ENCODE measurements around the gene ESRRB. TPM values are rescaled to one million over a fixed set of nuclear protein-coding genes. Genes with fewer than 3 reads are reported as not detected.

Gene ESRRB
- total RNA-seq, 3 donors from 2014 or later, result 0.11 TPM; not detected in 2

DNA sequence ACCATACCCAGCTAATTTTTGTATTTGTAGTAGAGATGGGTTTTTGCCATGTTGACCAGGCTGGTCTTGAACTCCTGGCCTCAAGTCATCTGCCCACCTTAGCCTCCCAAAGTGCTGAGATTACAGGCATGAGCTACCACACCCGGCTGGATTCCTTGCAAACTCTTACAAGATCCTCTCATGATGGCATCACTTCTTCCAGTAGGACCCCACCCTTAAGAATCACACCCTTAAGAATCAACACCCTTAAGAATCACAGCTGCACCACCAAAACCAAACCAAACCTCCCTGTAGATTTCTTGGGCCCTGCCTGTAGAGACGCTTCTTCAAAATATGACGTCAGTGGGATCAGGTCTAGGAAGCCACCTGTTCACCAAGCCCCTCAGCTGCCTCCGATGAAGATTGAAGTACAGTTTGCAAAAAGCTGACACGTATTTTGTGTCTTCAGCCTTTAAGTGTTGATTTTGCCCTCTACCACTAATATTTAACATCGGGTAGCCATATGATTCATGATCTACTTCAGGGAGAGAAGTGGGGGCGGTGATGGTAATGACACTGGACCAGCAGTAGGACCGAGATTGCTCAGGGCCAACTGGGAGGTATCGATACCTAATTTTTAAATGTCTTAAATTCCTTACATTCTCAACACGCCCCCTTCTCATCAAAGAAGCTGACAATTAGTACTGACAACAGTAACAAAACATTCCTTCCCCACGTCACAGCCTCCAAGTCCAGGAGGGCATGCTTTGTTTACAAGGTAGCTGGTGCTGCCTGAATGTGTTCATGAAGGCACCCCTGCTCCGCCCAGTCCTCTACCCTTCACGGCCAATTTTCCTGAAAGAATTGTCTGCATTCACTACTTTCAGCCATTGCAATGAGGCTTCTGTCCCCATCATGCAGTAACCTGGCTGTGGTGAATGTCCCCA is 57.2 kb downstream of the ESRRB start:
- Mint-ChIP-seq H3K27me3 (ENCODE audit: low read depth) (peaks cover 13% of the 10 kb centered on the region), H3K4me1 (ENCODE audit: low read depth) (no peaks in the 10 kb centered on the region), H3K36me3 (ENCODE audit: insufficient read depth) (no peaks in the 10 kb centered on the region), H3K4me3 (no peak overlapping the region), H3K9me3 (no peaks in the 10 kb centered on the region)
- ATAC-seq (no peak), DNase-seq (no peak)

DNA sequence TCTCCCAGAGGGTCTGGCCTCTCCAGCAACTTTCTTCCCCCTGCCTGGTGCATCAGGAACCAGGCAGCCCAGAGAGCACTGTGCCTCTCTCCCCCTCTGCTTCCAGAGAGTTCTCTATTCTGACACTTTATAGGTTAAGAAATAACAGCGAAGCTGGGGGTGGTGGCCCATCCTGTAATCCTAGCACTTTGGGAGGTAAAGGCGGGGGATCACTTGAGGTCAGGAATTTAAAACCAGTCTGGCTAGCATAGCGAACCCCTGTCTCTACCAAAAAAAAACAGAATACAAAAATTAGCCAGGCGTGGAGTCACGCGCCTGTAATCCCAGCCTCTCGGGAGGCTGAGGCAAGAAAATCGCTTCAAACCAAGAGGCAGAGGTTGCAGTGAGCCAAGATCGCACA is 58.3 kb downstream of the ESRRB start:
- ATAC-seq (no peak), DNase-seq (no peak)
- Mint-ChIP-seq H3K4me3 (no peak overlapping the region), H3K4me1 (ENCODE audit: low read depth) (no peaks in the 10 kb centered on the region), H3K36me3 (ENCODE audit: insufficient read depth) (no peaks in the 10 kb centered on the region), H3K27me3 (ENCODE audit: low read depth) (peaks cover 13% of the 10 kb centered on the region), H3K9me3 (no peaks in the 10 kb centered on the region)

DNA sequence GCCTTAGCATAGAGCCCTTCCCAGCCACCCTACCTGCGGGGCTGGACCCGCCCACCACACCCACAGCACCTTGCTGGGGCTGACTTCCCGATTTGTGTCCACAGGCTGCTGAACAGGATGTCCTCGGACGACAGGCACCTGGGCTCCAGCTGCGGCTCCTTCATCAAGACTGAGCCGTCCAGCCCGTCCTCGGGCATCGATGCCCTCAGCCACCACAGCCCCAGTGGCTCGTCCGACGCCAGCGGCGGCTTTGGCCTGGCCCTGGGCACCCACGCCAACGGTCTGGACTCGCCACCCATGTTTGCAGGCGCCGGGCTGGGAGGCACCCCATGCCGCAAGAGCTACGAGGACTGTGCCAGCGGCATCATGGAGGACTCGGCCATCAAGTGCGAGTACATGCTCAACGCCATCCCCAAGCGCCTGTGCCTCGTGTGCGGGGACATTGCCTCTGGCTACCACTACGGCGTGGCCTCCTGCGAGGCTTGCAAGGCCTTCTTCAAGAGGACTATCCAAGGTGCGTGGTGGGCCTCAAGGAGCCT is 63.4 kb downstream of the ESRRB start:
- Mint-ChIP-seq H3K4me3 (no peak overlapping the region), H3K36me3 (ENCODE audit: insufficient read depth) (no peaks in the 10 kb centered on the region)

DNA sequence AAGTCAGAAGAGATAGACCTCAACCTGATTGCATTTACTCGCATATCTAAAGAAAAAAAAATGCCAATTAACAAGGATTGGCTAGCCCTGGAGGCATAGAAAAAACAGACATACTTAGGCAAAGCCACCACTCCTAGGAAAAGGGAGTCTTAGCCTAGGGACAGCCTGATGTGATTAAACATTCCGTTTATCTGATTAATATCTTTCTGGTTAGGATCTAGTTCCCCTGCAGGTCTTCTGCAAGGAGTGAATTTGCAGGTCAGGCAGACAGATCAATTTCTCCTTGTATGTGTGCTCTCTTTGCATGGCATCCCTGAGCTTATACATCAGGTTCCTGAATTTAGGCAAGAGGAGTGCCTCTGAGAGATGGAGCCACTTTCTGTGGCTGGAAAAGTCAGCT is 70.5 kb downstream of the ESRRB start:
- DNase-seq (no peak), ATAC-seq (no peak)
- no peak overlapping the region for H3K4me3 Mint-ChIP-seq
- H3K9me3 Mint-ChIP-seq, result no peaks in the 10 kb centered on the region
- peaks cover 7% of the 10 kb centered on the region for H3K27me3 Mint-ChIP-seq (ENCODE audit: low read depth)
- no peaks in the 10 kb centered on the region for H3K4me1 Mint-ChIP-seq (ENCODE audit: low read depth)
- no peaks in the 10 kb centered on the region for H3K36me3 Mint-ChIP-seq (ENCODE audit: insufficient read depth)

More for the DNA sequence above, 63.4 kb downstream of the ESRRB start:
- no peaks in the 10 kb centered on the region for H3K4me1 Mint-ChIP-seq (ENCODE audit: low read depth)
- H3K9me3 Mint-ChIP-seq, result no peaks in the 10 kb centered on the region
- ATAC-seq, result no peak
- no peak for DNase-seq
- H3K27me3 Mint-ChIP-seq (ENCODE audit: low read depth), result peaks cover 9% of the 10 kb centered on the region

DNA sequence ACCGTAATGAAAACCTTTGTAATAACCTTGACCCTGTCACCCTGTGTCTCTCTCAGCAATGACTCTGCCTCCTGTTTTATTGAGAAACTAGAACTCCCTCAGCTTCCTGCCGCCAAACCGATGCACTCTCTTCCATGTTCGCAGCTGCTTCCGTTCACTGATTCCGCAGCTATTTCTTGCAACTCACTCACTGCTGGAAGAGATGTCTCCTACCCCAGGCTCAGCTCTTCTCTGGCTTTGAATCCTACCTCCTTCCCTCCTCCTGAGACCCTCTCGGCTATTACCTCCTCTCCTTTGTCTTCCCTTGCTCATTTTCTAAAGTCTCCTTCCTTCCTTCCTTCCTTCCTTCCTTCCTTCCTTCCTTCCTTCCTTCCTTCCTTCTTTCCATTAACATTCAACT is 71.0 kb downstream of the ESRRB start:
- Mint-ChIP-seq H3K4me1 (ENCODE audit: low read depth) (no peaks in the 10 kb centered on the region), H3K4me3 (no peak overlapping the region), H3K36me3 (ENCODE audit: insufficient read depth) (no peaks in the 10 kb centered on the region), H3K9me3 (no peaks in the 10 kb centered on the region), H3K27me3 (ENCODE audit: low read depth) (peaks cover 7% of the 10 kb centered on the region)
- ATAC-seq, result no peak
- DNase-seq, result no peak

DNA sequence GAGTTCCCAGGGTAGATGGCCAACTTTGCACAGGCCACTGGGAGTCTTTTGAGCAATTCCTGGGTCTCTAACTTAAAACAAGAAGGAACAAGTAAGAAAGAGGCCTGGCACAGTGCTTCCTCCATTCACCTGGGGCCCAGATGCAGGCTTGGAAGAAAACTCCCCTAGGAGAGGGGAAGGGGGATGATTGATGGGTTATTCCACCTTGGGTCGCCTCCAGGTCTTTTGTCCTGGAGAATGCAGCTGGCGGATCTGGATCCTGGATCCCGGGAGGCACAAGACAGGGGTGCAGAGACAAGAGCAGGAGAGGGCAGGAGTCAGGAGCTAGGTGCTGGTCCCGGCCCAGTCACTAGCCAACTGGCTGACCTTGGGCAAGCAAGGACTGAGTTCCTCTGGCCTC is 74.5 kb downstream of the ESRRB start:
- Mint-ChIP-seq H3K4me1 (ENCODE audit: low read depth) (no peaks in the 10 kb centered on the region), H3K27me3 (ENCODE audit: low read depth) (peaks cover 14% of the 10 kb centered on the region), H3K4me3 (no peak overlapping the region), H3K9me3 (no peaks in the 10 kb centered on the region), H3K36me3 (ENCODE audit: insufficient read depth) (no peaks in the 10 kb centered on the region)
- ATAC-seq (no peak), DNase-seq (no peak)

DNA sequence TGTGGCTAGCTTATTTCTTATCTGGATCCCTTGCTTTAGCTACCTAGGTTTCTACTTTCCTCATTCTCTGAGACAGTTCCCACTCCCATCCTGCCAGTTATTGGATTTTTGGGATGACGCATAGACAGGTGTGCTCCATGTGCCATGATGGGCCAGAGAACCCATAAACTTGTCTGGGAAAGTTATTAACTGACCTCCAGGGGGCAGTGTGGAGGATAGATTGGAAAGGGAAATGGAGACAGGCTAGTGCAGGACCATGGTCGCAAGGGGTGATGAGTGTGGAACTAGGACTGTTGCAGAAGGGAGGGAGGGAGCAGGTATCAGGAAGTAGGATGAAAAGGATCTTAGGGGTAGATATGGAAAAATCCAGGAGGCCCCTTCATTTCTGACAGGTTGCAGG is 80.3 kb downstream of the ESRRB start:
- no peaks in the 10 kb centered on the region for H3K36me3 Mint-ChIP-seq (ENCODE audit: insufficient read depth)
- H3K9me3 Mint-ChIP-seq, result no peaks in the 10 kb centered on the region
- H3K4me3 Mint-ChIP-seq, result no peak overlapping the region
- no peaks in the 10 kb centered on the region for H3K4me1 Mint-ChIP-seq (ENCODE audit: low read depth)
- DNase-seq (no peak), ATAC-seq (no peak)
- H3K27me3 Mint-ChIP-seq (ENCODE audit: low read depth), result peaks cover 10% of the 10 kb centered on the region

DNA sequence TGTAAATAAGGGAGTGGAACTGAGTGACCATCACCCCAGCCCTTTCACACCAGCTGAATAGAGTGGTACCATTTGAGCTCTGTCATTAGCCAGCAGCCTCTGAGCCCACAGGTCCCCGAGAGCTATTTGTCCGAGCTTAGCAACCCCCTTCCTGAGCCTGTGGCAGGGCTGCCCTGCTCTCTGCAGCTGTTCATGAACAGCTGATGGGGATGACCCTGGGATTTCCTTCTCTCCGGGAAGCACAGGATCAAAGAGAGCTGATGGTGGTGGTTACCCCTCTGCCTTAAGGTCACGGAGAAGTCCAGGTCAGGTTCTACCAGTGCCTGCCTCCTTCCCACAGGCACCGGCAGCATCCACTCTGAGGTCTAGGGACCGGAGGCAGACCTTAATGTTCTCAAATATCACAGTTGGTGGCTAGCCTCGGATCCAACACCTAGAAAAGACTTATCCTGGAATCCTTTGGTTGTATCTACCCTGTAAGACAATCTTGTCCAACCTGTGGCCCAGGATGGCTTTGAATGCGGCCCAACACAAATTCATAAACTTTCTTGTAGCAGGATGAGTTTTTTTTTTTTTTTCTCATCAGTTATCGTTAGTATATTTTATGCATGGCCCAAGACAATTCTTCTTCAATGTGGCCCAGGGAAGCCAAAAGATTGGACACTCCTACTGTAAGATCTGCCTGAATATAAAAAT is 81.1 kb downstream of the ESRRB start:
- Mint-ChIP-seq H3K4me3 (no peak overlapping the region), H3K9me3 (no peaks in the 10 kb centered on the region), H3K27me3 (ENCODE audit: low read depth) (peaks cover 10% of the 10 kb centered on the region), H3K36me3 (ENCODE audit: insufficient read depth) (no peaks in the 10 kb centered on the region), H3K4me1 (ENCODE audit: low read depth) (no peaks in the 10 kb centered on the region)
- ATAC-seq, result no peak
- DNase-seq, result no peak

DNA sequence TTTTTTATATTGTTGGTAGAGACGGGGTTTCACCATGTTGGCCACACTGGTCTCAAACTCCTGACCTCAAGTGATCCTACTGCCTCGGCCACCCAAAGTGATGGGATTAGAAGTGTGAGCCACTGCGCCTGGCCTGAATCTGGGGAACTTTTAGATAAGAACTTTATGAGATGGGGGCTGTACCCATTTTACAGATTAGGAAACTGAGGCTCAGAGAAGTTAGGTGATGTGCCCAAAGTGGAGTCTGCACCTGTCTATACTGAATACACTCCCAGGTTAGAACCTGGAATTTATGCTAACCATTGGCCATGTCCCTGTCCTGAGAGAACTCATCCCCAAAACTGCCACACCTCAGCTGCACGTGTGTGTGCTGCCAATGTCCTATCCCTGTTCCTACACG is 81.9 kb downstream of the ESRRB start:
- DNase-seq (no peak), ATAC-seq (no peak)
- Mint-ChIP-seq H3K9me3 (no peaks in the 10 kb centered on the region), H3K36me3 (ENCODE audit: insufficient read depth) (no peaks in the 10 kb centered on the region), H3K4me1 (ENCODE audit: low read depth) (no peaks in the 10 kb centered on the region), H3K27me3 (ENCODE audit: low read depth) (peaks cover 10% of the 10 kb centered on the region), H3K4me3 (no peak overlapping the region)

DNA sequence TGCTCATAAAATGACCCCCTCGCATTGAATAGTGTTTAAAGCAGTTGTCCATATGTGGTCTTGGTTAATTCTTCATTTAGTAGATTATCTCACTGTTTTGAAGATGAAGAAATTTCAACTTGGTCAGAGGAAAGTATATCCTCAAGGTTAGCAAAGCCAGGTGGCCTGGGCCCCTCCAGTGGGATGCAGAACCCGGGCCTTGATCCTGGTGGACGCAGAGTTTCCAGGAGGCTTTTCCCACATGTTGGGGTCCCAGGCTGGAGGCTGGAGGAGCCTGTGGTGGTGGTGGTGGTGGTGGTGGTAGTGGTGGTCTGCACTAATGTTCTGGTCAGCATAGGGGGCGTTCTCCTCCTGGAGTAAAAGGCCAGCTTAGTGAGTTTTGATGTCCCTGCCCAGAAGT is 85.9 kb downstream of the ESRRB start:
- no peaks in the 10 kb centered on the region for H3K36me3 Mint-ChIP-seq (ENCODE audit: insufficient read depth)
- H3K9me3 Mint-ChIP-seq, result no peaks in the 10 kb centered on the region
- H3K4me3 Mint-ChIP-seq, result no peak overlapping the region
- no peaks in the 10 kb centered on the region for H3K4me1 Mint-ChIP-seq (ENCODE audit: low read depth)
- ATAC-seq, result no peak
- no peaks in the 10 kb centered on the region for H3K27me3 Mint-ChIP-seq (ENCODE audit: low read depth)
- DNase-seq, result no peak

DNA sequence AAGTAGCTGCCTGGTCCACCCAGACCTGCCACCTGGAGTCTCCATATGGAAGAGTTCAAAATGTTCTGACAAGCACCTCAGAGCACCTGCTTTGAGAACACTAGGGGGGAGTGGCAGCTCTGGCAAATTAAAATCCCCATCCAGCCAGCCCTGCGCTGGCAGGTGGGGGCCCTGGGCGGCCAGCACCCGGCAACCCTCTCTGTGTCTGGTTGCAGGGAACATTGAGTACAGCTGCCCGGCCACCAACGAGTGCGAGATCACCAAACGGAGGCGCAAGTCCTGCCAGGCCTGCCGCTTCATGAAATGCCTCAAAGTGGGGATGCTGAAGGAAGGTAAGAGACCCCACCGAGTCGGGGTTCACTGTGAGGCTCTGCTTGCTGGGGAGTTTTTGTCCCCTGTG is 86.4 kb downstream of the ESRRB start:
- Mint-ChIP-seq H3K4me3 (no peak overlapping the region), H3K4me1 (ENCODE audit: low read depth) (no peaks in the 10 kb centered on the region), H3K9me3 (no peaks in the 10 kb centered on the region), H3K27me3 (ENCODE audit: low read depth) (no peaks in the 10 kb centered on the region), H3K36me3 (ENCODE audit: insufficient read depth) (no peaks in the 10 kb centered on the region)
- ATAC-seq (no peak), DNase-seq (no peak)

DNA sequence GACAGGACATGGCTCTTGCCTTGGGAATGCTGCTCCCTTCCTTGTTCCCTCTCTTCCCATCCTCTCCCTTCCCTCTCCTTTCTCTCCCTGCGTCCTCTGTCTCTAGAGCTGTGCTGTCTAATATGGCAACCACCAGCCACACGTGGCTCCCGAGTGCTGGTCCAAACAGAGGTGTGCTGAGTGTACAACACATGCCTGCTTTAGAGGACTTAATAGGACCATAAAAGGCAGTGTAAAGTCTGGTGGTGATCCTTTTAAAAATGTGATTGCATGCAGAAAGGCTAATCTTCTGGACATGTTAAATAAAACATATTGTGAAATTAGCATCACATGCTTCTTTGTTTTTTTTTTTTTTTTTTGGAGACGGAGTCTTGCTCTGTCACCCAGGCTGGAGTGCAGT is 87.2 kb downstream of the ESRRB start:
- Mint-ChIP-seq H3K27me3 (ENCODE audit: low read depth) (no peaks in the 10 kb centered on the region), H3K4me1 (ENCODE audit: low read depth) (no peaks in the 10 kb centered on the region), H3K9me3 (no peaks in the 10 kb centered on the region), H3K36me3 (ENCODE audit: insufficient read depth) (no peaks in the 10 kb centered on the region), H3K4me3 (no peak overlapping the region)
- DNase-seq (no peak), ATAC-seq (no peak)

DNA sequence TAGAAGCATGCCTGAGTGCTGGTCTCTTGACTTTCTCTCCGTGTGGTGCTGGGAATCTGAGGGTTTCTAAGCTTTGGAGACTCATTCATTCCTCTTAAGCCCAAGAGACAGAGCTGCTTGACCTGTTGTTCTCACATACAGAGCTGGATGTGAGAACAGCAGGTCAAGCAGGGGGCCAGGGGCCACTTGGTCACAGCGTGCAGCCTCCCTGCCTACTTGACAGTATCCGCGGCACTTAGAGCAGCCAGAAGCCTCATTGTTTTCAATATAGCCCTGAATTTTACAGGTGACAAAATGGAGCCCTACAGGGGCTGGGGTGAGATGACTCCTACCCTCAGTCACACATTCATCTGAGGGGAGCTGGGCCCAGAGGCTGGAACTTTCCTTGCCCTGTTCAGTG is 88.9 kb downstream of the ESRRB start:
- H3K9me3 Mint-ChIP-seq, result no peaks in the 10 kb centered on the region
- no peaks in the 10 kb centered on the region for H3K36me3 Mint-ChIP-seq (ENCODE audit: insufficient read depth)
- H3K4me3 Mint-ChIP-seq, result no peak overlapping the region
- no peaks in the 10 kb centered on the region for H3K27me3 Mint-ChIP-seq (ENCODE audit: low read depth)
- H3K4me1 Mint-ChIP-seq (ENCODE audit: low read depth), result no peaks in the 10 kb centered on the region
- no peak for ATAC-seq
- DNase-seq, result no peak

DNA sequence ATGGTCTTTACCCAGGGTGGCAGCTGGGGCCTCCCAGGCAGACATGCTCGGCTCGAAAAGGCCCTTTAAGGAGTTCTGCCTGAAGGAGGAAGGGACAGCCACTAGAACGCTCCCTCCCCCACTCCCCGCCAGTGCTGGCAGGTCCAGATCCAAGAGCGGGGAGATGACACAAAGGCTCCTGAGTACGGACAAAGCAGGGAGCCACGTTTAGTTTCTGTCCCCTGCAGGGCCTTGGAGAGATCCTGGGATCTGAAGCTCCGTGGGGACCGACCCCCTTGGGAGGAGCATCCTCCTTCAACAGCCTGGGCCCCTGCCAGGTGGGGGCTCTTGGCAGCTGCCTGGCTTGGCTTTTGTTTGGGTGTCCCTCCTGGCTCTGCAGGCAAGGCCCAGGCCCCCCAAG is 89.7 kb downstream of the ESRRB start:
- ATAC-seq (no peak), DNase-seq (no peak)
- no peaks in the 10 kb centered on the region for H3K27me3 Mint-ChIP-seq (ENCODE audit: low read depth)
- H3K9me3 Mint-ChIP-seq, result no peaks in the 10 kb centered on the region
- no peaks in the 10 kb centered on the region for H3K36me3 Mint-ChIP-seq (ENCODE audit: insufficient read depth)
- no peaks in the 10 kb centered on the region for H3K4me1 Mint-ChIP-seq (ENCODE audit: low read depth)
- H3K4me3 Mint-ChIP-seq, result no peak overlapping the region

DNA sequence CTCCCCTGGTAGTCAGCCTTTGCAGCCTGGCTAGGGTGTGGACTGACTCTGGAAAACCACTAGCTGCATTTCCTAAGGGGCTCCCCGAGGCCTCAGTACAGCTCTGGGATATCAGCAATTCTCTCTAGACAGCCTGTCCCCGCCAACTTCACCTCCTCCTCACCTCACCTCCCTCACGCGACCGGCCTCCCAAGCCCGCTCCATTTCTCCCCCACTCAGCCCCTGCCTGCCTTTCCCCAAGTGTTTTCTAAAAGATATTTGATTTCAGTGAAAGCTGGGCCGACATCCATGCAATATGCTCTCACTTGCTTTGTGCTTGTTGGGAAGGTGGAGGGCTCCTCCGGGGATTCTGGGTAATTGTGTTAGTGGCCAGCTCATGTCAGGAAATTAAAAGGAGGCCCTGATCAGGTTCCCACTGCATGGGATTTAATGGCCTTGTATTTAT is 91.8 kb downstream of the ESRRB start:
- Mint-ChIP-seq H3K4me1 (ENCODE audit: low read depth) (no peaks in the 10 kb centered on the region), H3K36me3 (ENCODE audit: insufficient read depth) (no peaks in the 10 kb centered on the region), H3K9me3 (no peaks in the 10 kb centered on the region), H3K27me3 (ENCODE audit: low read depth) (peaks cover 2% of the 10 kb centered on the region), H3K4me3 (no peak overlapping the region)
- DNase-seq, result no peak
- ATAC-seq, result no peak

Data from activated T-cell treated with anti-CD3 and anti-CD28 coated beads, Interleukin-2, amount 50 U/mL, for 4 hours (primary cell).